Neural cell (in vitro differentiated cells): ENCODE data around the gene MAP3K5. TPM values are rescaled to one million over a fixed set of nuclear protein-coding genes. Genes with fewer than 3 reads are reported as not detected.

ENCODE experiments used
- H2AFZ ChIP-seq: fragments of 200-600, 300-800 bp; sonication (generic), shearing (Covaris generic); 2 replicates; pipeline ENCODE4 v1.6.0; 2014; ENCODE audit warnings: low read depth, mild to moderate bottlenecking, antibody characterized with exemption, low read length, moderate library complexity
- H3F3A ChIP-seq: fragments of 200-600 bp; shearing (Covaris generic); 2 replicates; pipeline ENCODE4 v1.6.1; 2016; ENCODE audit warnings: mild to moderate bottlenecking, moderate library complexity, mixed read lengths, antibody characterized with exemption, low read length; ENCODE audit not compliant: insufficient read depth, poor library complexity, severe bottlenecking
- H3K27ac ChIP-seq: fragments of 200-600, 300-800 bp; sonication (generic), shearing (Covaris generic); 2 replicates; pipeline ENCODE4 v1.5.1; 2014; ENCODE audit warnings: mild to moderate bottlenecking, low read length, moderate library complexity
- H3K27me3 ChIP-seq: fragments of 300-800, 200-600 bp; sonication (generic), shearing (Covaris generic); 2 replicates; pipeline ENCODE4 v1.6.0; 2014; ENCODE audit warnings: mild to moderate bottlenecking, low read depth, low read length, moderate library complexity; ENCODE audit not compliant: insufficient read depth
- H3K36me3 ChIP-seq: fragments of 300-800, 200-600 bp; sonication (generic), shearing (Covaris generic); 2 replicates; pipeline ENCODE4 v1.5.1; 2014; ENCODE audit warnings: mild to moderate bottlenecking, antibody characterized with exemption, low read length, moderate library complexity; ENCODE audit not compliant: insufficient read depth
- H3K4me2 ChIP-seq: fragments of 300-800, 200-600 bp; sonication (generic), shearing (Covaris generic); 2 replicates; pipeline ENCODE4 v1.6.0; 2014; ENCODE audit warnings: mild to moderate bottlenecking, low read length
- H3K4me3 ChIP-seq: fragments of 300-800, 200-600 bp; sonication (generic), shearing (Covaris generic); 2 replicates; pipeline ENCODE4 v1.5.1; 2014; ENCODE audit warnings: mild to moderate bottlenecking, low read length, moderate library complexity
- H3K79me2 ChIP-seq: fragments of 200-600 bp; shearing (Covaris generic); replicated peaks from 2 replicates; pipeline ENCODE4 v1.6.0; 2014; ENCODE audit warnings: mild to moderate bottlenecking, low read length, moderate library complexity; ENCODE audit not compliant: insufficient read depth
- H3K9ac ChIP-seq: fragments of 300-800, 200-600 bp; sonication (generic), shearing (Covaris generic); 2 replicates; pipeline ENCODE4 v1.6.1; 2016; ENCODE audit warnings: mild to moderate bottlenecking, low read length, mixed read lengths
- H3K9me2 ChIP-seq: fragments of 200-600 bp; shearing (Covaris generic); 2 replicates; pipeline ENCODE4 v1.6.1; 2016; ENCODE audit warnings: mild to moderate bottlenecking, low read length, mixed read lengths; ENCODE audit not compliant: insufficient read depth
- H3K9me3 ChIP-seq: fragments of 200-600, 300-800 bp; sonication (generic), shearing (Covaris generic); 2 replicates; pipeline ENCODE4 v1.6.1; 2016; ENCODE audit warnings: mild to moderate bottlenecking, mixed run types, low read length, moderate library complexity, mixed read lengths
- H4K20me1 ChIP-seq: fragments of 200-600 bp; shearing (Covaris generic); 2 replicates; pipeline ENCODE4 v1.6.1; 2016; ENCODE audit warnings: mild to moderate bottlenecking, mixed run types; ENCODE audit not compliant: insufficient read depth
- EP300 ChIP-seq: fragments of 450-650 bp; conservative IDR thresholded peaks from 2 replicates; pipeline ENCODE4 v1.6.1; 2014; ENCODE audit warnings: antibody characterized with exemption, mild to moderate bottlenecking, moderate library complexity; ENCODE audit not compliant: poor library complexity, severe bottlenecking
- EZH2 ChIP-seq: fragments of 200-600, 300-800 bp; shearing (Covaris generic), sonication (generic); IDR thresholded peaks from 2 replicates; pipeline ENCODE4 v1.6.1; 2014; ENCODE audit warnings: antibody characterized with exemption, low read length, borderline replicate concordance, mild to moderate bottlenecking; ENCODE audit not compliant: insufficient read depth, poor library complexity, severe bottlenecking
- MXI1 ChIP-seq: fragments of 450-650 bp; conservative IDR thresholded peaks from 2 replicates; pipeline ENCODE4 v1.6.1; 2014; ENCODE audit warnings: antibody characterized with exemption, mild to moderate bottlenecking; ENCODE audit not compliant: poor library complexity, severe bottlenecking
- POLR2AphosphoS5 ChIP-seq: IDR thresholded peaks from 2 replicates; pipeline ENCODE4 v1.6.1; 2012
- RAD21 ChIP-seq: fragments of 450-650 bp; conservative IDR thresholded peaks from 2 replicates; pipeline ENCODE4 v1.6.1; 2014; ENCODE audit warnings: antibody characterized with exemption, mild to moderate bottlenecking, moderate library complexity
- SMC3 ChIP-seq: fragments of 450-650 bp; conservative IDR thresholded peaks from 2 replicates; pipeline ENCODE4 v1.6.1; 2014; ENCODE audit warnings: antibody characterized with exemption, mild to moderate bottlenecking, moderate library complexity; ENCODE audit not compliant: poor library complexity
- TAF1 ChIP-seq: IDR thresholded peaks from 2 replicates; pipeline ENCODE4 v1.6.1; 2012; ENCODE audit warnings: low read depth
- polyA plus RNA-seq: library from polyadenylated mRNA; depleted of rRNA; stranded (reverse); fragments of >200 nt; gene quantifications from 2 replicates; pipeline ENCODE4 v1.2.3, GENCODE V29; 2014
- TF ChIP-seq, protein P1 (sequence below): fragments of 450-650 bp; IDR thresholded peaks from 2 replicates; pipeline ENCODE4 v1.5.1; 2014; ENCODE audit warnings: antibody characterized with exemption, mild to moderate bottlenecking, moderate library complexity; ENCODE audit not compliant: poor library complexity, severe bottlenecking
- TF ChIP-seq, protein P2 (sequence below): IDR thresholded peaks from 2 replicates; pipeline ENCODE4 v1.6.1; 2012; ENCODE audit warnings: borderline replicate concordance

Gene MAP3K5
- polyA plus RNA-seq, 1 donor from 2014 or later: 2.0 TPM

DNA sequence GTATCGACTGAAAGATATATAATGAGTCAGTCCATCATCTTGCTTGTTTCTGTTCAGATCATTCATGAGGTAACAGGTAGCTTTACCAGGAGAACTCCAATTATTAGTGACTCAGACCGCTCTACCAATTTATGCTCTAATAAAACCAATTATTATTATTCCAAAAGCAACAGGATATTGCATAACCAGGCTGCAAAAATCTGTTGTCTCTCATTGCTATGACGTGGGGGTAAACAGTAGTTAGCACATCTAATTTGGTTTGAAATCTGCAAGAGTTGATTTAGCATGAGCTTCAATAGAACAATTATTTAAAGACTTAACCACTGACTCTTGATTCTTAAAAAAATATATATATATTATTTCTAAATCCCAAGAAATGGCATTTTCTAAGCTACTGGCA is 151.1 kb downstream of the MAP3K5 start:
- Histone ChIP-seq H3K27me3 (no peaks in the 10 kb centered on the region), H3K79me2 (no peaks in the 10 kb centered on the region), H3K36me3 (no peaks in the 10 kb centered on the region), H3K9me2 (no peaks in the 10 kb centered on the region), H2AFZ (no peak overlapping the region), H3F3A (no peaks in the 10 kb centered on the region), H3K27ac (no peak overlapping the region), H4K20me1 (no peaks in the 10 kb centered on the region), H3K9me3 (no peaks in the 10 kb centered on the region), H3K4me3 (no peak overlapping the region), H3K4me2 (no peak overlapping the region), H3K9ac (no peak overlapping the region)
- TF ChIP-seq EZH2: no peak
- TF ChIP-seq TAF1: no peak
- TF ChIP-seq EP300: no peak
- TF ChIP-seq POLR2AphosphoS5: no peak
- TF ChIP-seq SMC3: no peak
- TF ChIP-seq, protein P1, sequence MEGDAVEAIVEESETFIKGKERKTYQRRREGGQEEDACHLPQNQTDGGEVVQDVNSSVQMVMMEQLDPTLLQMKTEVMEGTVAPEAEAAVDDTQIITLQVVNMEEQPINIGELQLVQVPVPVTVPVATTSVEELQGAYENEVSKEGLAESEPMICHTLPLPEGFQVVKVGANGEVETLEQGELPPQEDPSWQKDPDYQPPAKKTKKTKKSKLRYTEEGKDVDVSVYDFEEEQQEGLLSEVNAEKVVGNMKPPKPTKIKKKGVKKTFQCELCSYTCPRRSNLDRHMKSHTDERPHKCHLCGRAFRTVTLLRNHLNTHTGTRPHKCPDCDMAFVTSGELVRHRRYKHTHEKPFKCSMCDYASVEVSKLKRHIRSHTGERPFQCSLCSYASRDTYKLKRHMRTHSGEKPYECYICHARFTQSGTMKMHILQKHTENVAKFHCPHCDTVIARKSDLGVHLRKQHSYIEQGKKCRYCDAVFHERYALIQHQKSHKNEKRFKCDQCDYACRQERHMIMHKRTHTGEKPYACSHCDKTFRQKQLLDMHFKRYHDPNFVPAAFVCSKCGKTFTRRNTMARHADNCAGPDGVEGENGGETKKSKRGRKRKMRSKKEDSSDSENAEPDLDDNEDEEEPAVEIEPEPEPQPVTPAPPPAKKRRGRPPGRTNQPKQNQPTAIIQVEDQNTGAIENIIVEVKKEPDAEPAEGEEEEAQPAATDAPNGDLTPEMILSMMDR: no peak
- TF ChIP-seq RAD21: no peak
- TF ChIP-seq, protein P2, sequence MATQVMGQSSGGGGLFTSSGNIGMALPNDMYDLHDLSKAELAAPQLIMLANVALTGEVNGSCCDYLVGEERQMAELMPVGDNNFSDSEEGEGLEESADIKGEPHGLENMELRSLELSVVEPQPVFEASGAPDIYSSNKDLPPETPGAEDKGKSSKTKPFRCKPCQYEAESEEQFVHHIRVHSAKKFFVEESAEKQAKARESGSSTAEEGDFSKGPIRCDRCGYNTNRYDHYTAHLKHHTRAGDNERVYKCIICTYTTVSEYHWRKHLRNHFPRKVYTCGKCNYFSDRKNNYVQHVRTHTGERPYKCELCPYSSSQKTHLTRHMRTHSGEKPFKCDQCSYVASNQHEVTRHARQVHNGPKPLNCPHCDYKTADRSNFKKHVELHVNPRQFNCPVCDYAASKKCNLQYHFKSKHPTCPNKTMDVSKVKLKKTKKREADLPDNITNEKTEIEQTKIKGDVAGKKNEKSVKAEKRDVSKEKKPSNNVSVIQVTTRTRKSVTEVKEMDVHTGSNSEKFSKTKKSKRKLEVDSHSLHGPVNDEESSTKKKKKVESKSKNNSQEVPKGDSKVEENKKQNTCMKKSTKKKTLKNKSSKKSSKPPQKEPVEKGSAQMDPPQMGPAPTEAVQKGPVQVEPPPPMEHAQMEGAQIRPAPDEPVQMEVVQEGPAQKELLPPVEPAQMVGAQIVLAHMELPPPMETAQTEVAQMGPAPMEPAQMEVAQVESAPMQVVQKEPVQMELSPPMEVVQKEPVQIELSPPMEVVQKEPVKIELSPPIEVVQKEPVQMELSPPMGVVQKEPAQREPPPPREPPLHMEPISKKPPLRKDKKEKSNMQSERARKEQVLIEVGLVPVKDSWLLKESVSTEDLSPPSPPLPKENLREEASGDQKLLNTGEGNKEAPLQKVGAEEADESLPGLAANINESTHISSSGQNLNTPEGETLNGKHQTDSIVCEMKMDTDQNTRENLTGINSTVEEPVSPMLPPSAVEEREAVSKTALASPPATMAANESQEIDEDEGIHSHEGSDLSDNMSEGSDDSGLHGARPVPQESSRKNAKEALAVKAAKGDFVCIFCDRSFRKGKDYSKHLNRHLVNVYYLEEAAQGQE: no peak
- TF ChIP-seq MXI1: no peak

DNA sequence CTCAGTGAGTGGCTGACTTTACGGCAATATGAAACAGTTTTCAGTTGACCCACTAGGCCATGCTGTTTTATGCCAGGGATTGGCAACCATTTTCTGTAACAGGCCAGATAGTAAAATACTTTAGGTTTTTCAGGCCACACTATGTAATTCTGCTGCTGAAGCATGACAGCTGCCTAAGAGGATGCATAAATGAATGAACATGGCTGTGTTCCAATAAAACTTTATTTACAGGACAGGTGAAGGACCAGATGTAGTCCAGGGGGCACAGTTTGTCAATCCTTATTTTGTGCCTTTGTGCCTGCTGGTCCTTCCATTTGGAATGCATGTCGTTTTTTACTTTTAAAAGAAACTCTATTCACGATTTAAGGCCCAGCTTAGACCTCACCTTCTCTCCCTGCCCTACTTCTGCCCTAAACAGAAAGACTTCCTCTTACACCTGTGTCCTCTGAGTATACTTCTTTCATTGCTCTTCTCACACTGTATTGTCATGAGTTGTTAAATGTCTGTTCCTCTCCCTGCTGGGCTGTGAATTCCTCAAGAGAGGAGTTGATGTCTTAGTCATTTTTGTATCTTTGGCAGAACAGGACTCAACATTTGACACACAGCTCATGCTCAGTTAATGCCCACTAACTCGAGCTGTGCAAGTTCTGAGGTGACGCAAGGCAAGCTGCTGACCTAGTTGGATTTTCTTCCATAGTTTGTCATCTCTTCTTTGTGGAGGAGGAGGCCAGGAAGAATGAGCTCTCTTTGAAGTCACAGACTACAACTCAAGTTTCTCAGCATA is 152.0 kb downstream of the MAP3K5 start:
- H3K9ac ChIP-seq: no peak overlapping the region
- H3K9me3 ChIP-seq: no peaks in the 10 kb centered on the region
- no peaks in the 10 kb centered on the region for H3K36me3 ChIP-seq
- H3K4me2 ChIP-seq: no peak overlapping the region
- no peaks in the 10 kb centered on the region for H3K79me2 ChIP-seq
- H3K9me2 ChIP-seq: no peaks in the 10 kb centered on the region
- no peak overlapping the region for H3K4me3 ChIP-seq
- no peak overlapping the region for H3K27ac ChIP-seq
- no peak overlapping the region for H2AFZ ChIP-seq
- no peak for TF ChIP-seq EP300
- TF ChIP-seq, protein P2: no peak
- no peak for TF ChIP-seq EZH2
- no peak for TF ChIP-seq MXI1
- TF ChIP-seq, protein P1: no peak
- TF ChIP-seq RAD21: no peak
- no peak for TF ChIP-seq TAF1
- TF ChIP-seq SMC3: no peak
- no peak for TF ChIP-seq POLR2AphosphoS5
- H3K27me3 ChIP-seq: no peaks in the 10 kb centered on the region
- H3F3A ChIP-seq: no peaks in the 10 kb centered on the region
- H4K20me1 ChIP-seq: no peaks in the 10 kb centered on the region
